Activated CD8-positive, alpha-beta memory T cell treated with anti-CD3 and anti-CD28 coated beads, Interleukin-2, amount 10 ng/mL, durations not matched to agents 7 days and 5 days (primary cell): ENCODE results near the gene ARHGEF16. TPM values are rescaled to one million over a fixed set of nuclear protein-coding genes. Genes with fewer than 3 reads are reported as not detected.

Experiments
- ATAC-seq: fragments of 150-1000 bp; cut with Tn5 transposase; one replicate; pipeline ENCODE4 v1.10.0; 2021; ENCODE audit warnings: moderate library complexity
- CTCF ChIA-PET: fragments of 350-600 bp; sonication (Branson Sonifier 250); formaldehyde crosslinking; loops from one replicate; lab custom pipeline; 2021; ENCODE audit warnings: antibody characterized with exemption; lab: Charles Lee
- DNase-seq: peaks from one replicate; pipeline ENCODE4 v3.0.0-alpha.2; 2020
- H3K27ac Mint-ChIP-seq: one replicate; pipeline ENCODE4 v1.8.0; 2021; ENCODE audit warnings: mild to moderate bottlenecking, mixed read lengths
- H3K27me3 Mint-ChIP-seq: one replicate; pipeline ENCODE4 v1.8.0; 2021; ENCODE audit warnings: mixed read lengths
- H3K36me3 Mint-ChIP-seq: one replicate; pipeline ENCODE4 v1.8.0; 2021; ENCODE audit warnings: mild to moderate bottlenecking, mixed read lengths
- H3K4me1 Mint-ChIP-seq: one replicate; pipeline ENCODE4 v1.8.0; 2021; ENCODE audit warnings: mixed read lengths
- H3K4me3 Mint-ChIP-seq: one replicate; pipeline ENCODE4 v1.8.0; 2021; ENCODE audit warnings: mild to moderate bottlenecking, moderate library complexity, mixed read lengths
- H3K9me3 Mint-ChIP-seq: one replicate; pipeline ENCODE4 v1.8.0; 2022; ENCODE audit warnings: low read depth, mixed read lengths
- total RNA-seq, 2 experiments: library from RNA; stranded (reverse); gene quantifications; one replicate each; pipeline ENCODE4 v1.2.3, GENCODE V29; 2021

Gene ARHGEF16
- total RNA-seq, 2 experiments from 2014 or later = not detected

GRCh38 chr1:3518756-3519155 lies 64.3 kb downstream of the ARHGEF16 start:
- H3K4me1 Mint-ChIP-seq = no peaks in the 10 kb centered on the region
- no peaks in the 10 kb centered on the region for H3K36me3 Mint-ChIP-seq
- H3K27me3 Mint-ChIP-seq = no peaks in the 10 kb centered on the region
- ATAC-seq (no peak), DNase-seq (no peak)
- CTCF ChIA-PET = interaction anchor here (0.8 to 1.6 kb wide), 3 partner anchors 22 to 101 kb away, joined by 3 to 9 read pairs (median 4); no protein-coding TSS in a partner anchor
- H3K27ac Mint-ChIP-seq = no peak overlapping the region
- no peaks in the 10 kb centered on the region for H3K9me3 Mint-ChIP-seq
- no peak overlapping the region for H3K4me3 Mint-ChIP-seq

GRCh38 chr1:3519301-3519885 lies 64.9 kb downstream of the ARHGEF16 start:
- Mint-ChIP-seq H3K9me3 (no peaks in the 10 kb centered on the region), H3K27me3 (no peaks in the 10 kb centered on the region), H3K36me3 (no peaks in the 10 kb centered on the region), H3K4me1 (no peaks in the 10 kb centered on the region), H3K27ac (no peak overlapping the region), H3K4me3 (no peak overlapping the region)
- CTCF ChIA-PET = interaction anchor here (1.6 kb wide), 1 partner anchor 100 kb away, joined by 9 read pairs; no protein-coding TSS in a partner anchor
- no peak for DNase-seq
- no peak for ATAC-seq

GRCh38 chr1:3520419-3521378 lies 66.2 kb downstream of the ARHGEF16 start:
- ATAC-seq = no peak
- no peak for DNase-seq
- Mint-ChIP-seq H3K4me1 (no peaks in the 10 kb centered on the region), H3K27me3 (no peaks in the 10 kb centered on the region), H3K9me3 (no peaks in the 10 kb centered on the region), H3K4me3 (no peak overlapping the region), H3K27ac (no peak overlapping the region), H3K36me3 (no peaks in the 10 kb centered on the region)
- CTCF ChIA-PET = no interaction called here

- ATAC-seq (no peak), DNase-seq (no peak)
- H3K4me1 Mint-ChIP-seq = no peaks in the 10 kb centered on the region
- H3K4me3 Mint-ChIP-seq = no peak overlapping the region
- H3K27me3 Mint-ChIP-seq = no peaks in the 10 kb centered on the region
- no peak overlapping the region for H3K27ac Mint-ChIP-seq
- no peaks in the 10 kb centered on the region for H3K9me3 Mint-ChIP-seq
- H3K36me3 Mint-ChIP-seq = no peaks in the 10 kb centered on the region
- CTCF ChIA-PET = no interaction called here
These were observed 67.0 kb downstream of the ARHGEF16 start for GRCh38 chr1:3521426-3521825.

GRCh38 chr1:3522112-3522511 lies 67.6 kb downstream of the ARHGEF16 start:
- Mint-ChIP-seq H3K36me3 (no peaks in the 10 kb centered on the region), H3K27ac (no peak overlapping the region), H3K27me3 (no peaks in the 10 kb centered on the region), H3K4me3 (no peak overlapping the region), H3K4me1 (no peaks in the 10 kb centered on the region), H3K9me3 (no peaks in the 10 kb centered on the region)
- CTCF ChIA-PET = no interaction called here
- DNase-seq = no peak
- ATAC-seq = no peak

- Mint-ChIP-seq H3K4me1 (no peaks in the 10 kb centered on the region), H3K4me3 (no peak overlapping the region), H3K27me3 (no peaks in the 10 kb centered on the region), H3K9me3 (no peaks in the 10 kb centered on the region), H3K27ac (no peak overlapping the region), H3K36me3 (no peaks in the 10 kb centered on the region)
- DNase-seq (no peak), ATAC-seq (no peak)
- CTCF ChIA-PET = no interaction called here
These were observed 68.2 kb downstream of the ARHGEF16 start for GRCh38 chr1:3522564-3523265.

GRCh38 chr1:3523980-3524379 lies 69.5 kb downstream of the ARHGEF16 start:
- Mint-ChIP-seq H3K4me3 (no peak overlapping the region), H3K27ac (no peak overlapping the region), H3K9me3 (no peaks in the 10 kb centered on the region), H3K36me3 (no peaks in the 10 kb centered on the region), H3K27me3 (no peaks in the 10 kb centered on the region), H3K4me1 (no peaks in the 10 kb centered on the region)
- DNase-seq = no peak
- CTCF ChIA-PET = no interaction called here
- no peak for ATAC-seq

- Mint-ChIP-seq H3K9me3 (no peaks in the 10 kb centered on the region), H3K4me1 (no peaks in the 10 kb centered on the region), H3K27ac (no peak overlapping the region), H3K27me3 (no peaks in the 10 kb centered on the region), H3K36me3 (no peaks in the 10 kb centered on the region), H3K4me3 (no peak overlapping the region)
- ATAC-seq (no peak), DNase-seq (no peak)
- CTCF ChIA-PET = no interaction called here
These were observed 70.2 kb downstream of the ARHGEF16 start for GRCh38 chr1:3524556-3525203.

GRCh38 chr1:3525551-3526482 lies 71.4 kb downstream of the ARHGEF16 start:
- H3K4me1 Mint-ChIP-seq = peaks cover 2% of the 10 kb centered on the region
- H3K27me3 Mint-ChIP-seq = no peaks in the 10 kb centered on the region
- no peak for ATAC-seq
- DNase-seq = no peak
- no peaks in the 10 kb centered on the region for H3K9me3 Mint-ChIP-seq
- CTCF ChIA-PET = no interaction called here
- H3K36me3 Mint-ChIP-seq = no peaks in the 10 kb centered on the region
- H3K4me3 Mint-ChIP-seq = no peak overlapping the region
- no peak overlapping the region for H3K27ac Mint-ChIP-seq

- H3K27ac Mint-ChIP-seq = no peak overlapping the region
- no peak for ATAC-seq
- no peaks in the 10 kb centered on the region for H3K36me3 Mint-ChIP-seq
- no peak overlapping the region for H3K4me3 Mint-ChIP-seq
- no peak for DNase-seq
- peaks cover 4% of the 10 kb centered on the region for H3K4me1 Mint-ChIP-seq
- H3K27me3 Mint-ChIP-seq = no peaks in the 10 kb centered on the region
- CTCF ChIA-PET = no interaction called here
- H3K9me3 Mint-ChIP-seq = no peaks in the 10 kb centered on the region
These were observed 73.3 kb downstream of the ARHGEF16 start for GRCh38 chr1:3527774-3528173.

GRCh38 chr1:3529099-3529729 lies 74.7 kb downstream of the ARHGEF16 start:
- no peak for DNase-seq
- no peak for ATAC-seq
- Mint-ChIP-seq H3K4me3 (no peak overlapping the region), H3K36me3 (no peaks in the 10 kb centered on the region), H3K4me1 (peaks cover 4% of the 10 kb centered on the region), H3K9me3 (no peaks in the 10 kb centered on the region), H3K27ac (no peak overlapping the region), H3K27me3 (no peaks in the 10 kb centered on the region)
- CTCF ChIA-PET = interaction anchor here (1.4 to 1.8 kb wide), 2 partner anchors 39 to 90 kb away, joined by 5 to 8 read pairs; no protein-coding TSS in a partner anchor
